IMR-90 (cell line): ENCODE results near the gene TIGD1. TPM values are rescaled to one million over a fixed set of nuclear protein-coding genes. Genes with fewer than 3 reads are reported as not detected.

Experiments
- ATAC-seq: fragments of 200-7000 bp; cut with Tn5 transposase; 2 replicates; pipeline ENCODE4 v1.9.1; 2020; ENCODE audit warnings: low read depth, mild to moderate bottlenecking, moderate library complexity
- BruUV-seq: library from RNA; stranded (reverse); fragments of 400-500 nt; replicated peaks from 2 replicates; lab custom pipeline; 2021; lab: Mats Ljungman, UMichigan
- CTCF ChIA-PET: fragments of 300-600 bp; formaldehyde crosslinking; extraction: SDS; loops from one replicate; lab custom pipeline; 2021; ENCODE audit warnings: antibody characterized with exemption; lab: Yijun Ruan, JAX
- POLR2A ChIA-PET: fragments of 300-600 bp; sonication (Branson Sonifier 250); formaldehyde crosslinking; loops from one replicate; lab custom pipeline; 2022; ENCODE audit warnings: antibody characterized with exemption; ENCODE audit not compliant: unreplicated experiment; lab: Charles Lee
- DNase-seq: peaks from one replicate; pipeline ENCODE4 v3.0.0; 2013
- H2AFZ ChIP-seq: replicated peaks from 2 replicates; pipeline ENCODE3; 2013; ENCODE audit warnings: low read length, mild to moderate bottlenecking; ENCODE audit not compliant: poor library complexity
- H2AK5ac ChIP-seq: 2 replicates; pipeline ENCODE4 v1.6.1; 2013; ENCODE audit warnings: low read depth, low read length, inconsistent platforms
- H2AK9ac ChIP-seq: replicated peaks from 2 replicates; pipeline ENCODE3; 2013; ENCODE audit warnings: mild to moderate bottlenecking, low read depth, low read length, moderate library complexity; ENCODE audit not compliant: poor library complexity
- H2BK120ac ChIP-seq: 2 replicates; pipeline ENCODE4 v1.6.1; 2013; ENCODE audit warnings: low read depth, low read length, inconsistent platforms
- H2BK15ac ChIP-seq: 3 replicates; pipeline ENCODE4 v1.6.1; 2013; ENCODE audit warnings: low read depth, low read length, inconsistent platforms
- H2BK20ac ChIP-seq: 2 replicates; pipeline ENCODE4 v1.6.1; 2013; ENCODE audit warnings: low read depth, mild to moderate bottlenecking, inconsistent platforms, low read length, moderate library complexity
- H2BK5ac ChIP-seq: 2 replicates; pipeline ENCODE4 v1.6.1; 2013; ENCODE audit warnings: mild to moderate bottlenecking, low read depth, low read length, inconsistent platforms; ENCODE audit not compliant: poor library complexity, severe bottlenecking
- H3K14ac ChIP-seq: replicated peaks from 2 replicates; pipeline ENCODE4 v1.6.1; 2013; ENCODE audit warnings: low read depth, low read length, inconsistent platforms
- H3K18ac ChIP-seq: 2 replicates; pipeline ENCODE4 v1.6.1; 2013; ENCODE audit warnings: low read depth, low read length, control low read depth
- H3K23ac ChIP-seq: 2 replicates; pipeline ENCODE4 v1.6.1; 2013; ENCODE audit warnings: low read depth, low read length, inconsistent platforms
- H3K27ac ChIP-seq: 2 replicates; pipeline ENCODE4 v1.5.1; 2013; ENCODE audit warnings: mild to moderate bottlenecking, control low read depth, low read length; ENCODE audit not compliant: insufficient read depth
- H3K27me3 ChIP-seq: 2 replicates; pipeline ENCODE4 v1.6.1; 2013; ENCODE audit warnings: low read length; ENCODE audit not compliant: control insufficient read depth, insufficient read depth
- H3K36me3 ChIP-seq: 2 replicates; pipeline ENCODE4 v1.6.1; 2013; ENCODE audit warnings: low read length, mixed read lengths; ENCODE audit not compliant: control insufficient read depth, insufficient read depth
- H3K4ac ChIP-seq: 2 replicates; pipeline ENCODE4 v1.6.1; 2013; ENCODE audit warnings: low read depth, low read length, inconsistent platforms
- H3K4me1 ChIP-seq: 2 replicates; pipeline ENCODE4 v1.6.1; 2013; ENCODE audit warnings: low read length, mixed read lengths; ENCODE audit not compliant: control insufficient read depth, insufficient read depth
- H3K4me2 ChIP-seq: 2 replicates; pipeline ENCODE4 v1.6.1; 2013; ENCODE audit warnings: low read depth, mild to moderate bottlenecking, control low read depth, low read length, moderate library complexity
- H3K4me3 ChIP-seq: 2 replicates; pipeline ENCODE4 v1.5.1; 2013; ENCODE audit warnings: low read depth, mild to moderate bottlenecking, control low read depth, low read length, moderate library complexity; ENCODE audit not compliant: insufficient read depth
- H3K56ac ChIP-seq: 2 replicates; pipeline ENCODE4 v1.6.1; 2013; ENCODE audit warnings: low read length, inconsistent platforms; ENCODE audit not compliant: insufficient read depth; ENCODE audit errors: extremely low read depth
- H3K79me1 ChIP-seq, 2 experiments: 2 replicates each; pipeline ENCODE4 v1.6.1; 2013; ENCODE audit warnings: low read length in 2 of 2, inconsistent platforms in 1 of 2, low read depth in 1 of 2
- H3K9ac ChIP-seq: 2 replicates; pipeline ENCODE4 v1.6.1; 2013; ENCODE audit warnings: low read depth, low read length, control low read depth
- H3K9me1 ChIP-seq: 2 replicates; pipeline ENCODE4 v1.6.1; 2013; ENCODE audit warnings: low read length, inconsistent platforms; ENCODE audit not compliant: insufficient read depth
- H3K9me3 ChIP-seq: 2 replicates; pipeline ENCODE4 v1.6.1; 2013; ENCODE audit warnings: low read length; ENCODE audit not compliant: control insufficient read depth, insufficient read depth
- H4K20me1 ChIP-seq: 2 replicates; pipeline ENCODE4 v1.6.1; 2013; ENCODE audit warnings: low read length, inconsistent platforms; ENCODE audit not compliant: insufficient read depth
- H4K5ac ChIP-seq: 2 replicates; pipeline ENCODE4 v1.6.1; 2013; ENCODE audit warnings: mild to moderate bottlenecking, low read depth, low read length, control low read depth
- H4K8ac ChIP-seq, 2 experiments: 2 replicates each; pipeline ENCODE4 v1.6.1; 2013; ENCODE audit warnings: low read depth in 2 of 2, low read length in 2 of 2, control low read depth in 1 of 2, inconsistent platforms in 1 of 2
- H4K91ac ChIP-seq: 2 replicates; pipeline ENCODE4 v1.6.1; 2013; ENCODE audit warnings: low read depth, low read length, inconsistent platforms; ENCODE audit not compliant: insufficient read depth
- BHLHE40 ChIP-seq: fragments of 150-350 bp; IDR thresholded peaks from 2 replicates; pipeline ENCODE4 v1.6.1; 2016; ENCODE audit warnings: mild to moderate bottlenecking, low read depth, low read length
- CEBPB ChIP-seq: IDR thresholded peaks from 2 replicates; pipeline ENCODE4 v1.6.1; 2012; ENCODE audit warnings: low read depth, low read length, improper control_type of control experiment
- CHD1 ChIP-seq: IDR thresholded peaks from 2 replicates; pipeline ENCODE4 v1.6.1; 2012; ENCODE audit warnings: low read depth, low read length, improper control_type of control experiment
- ELK1 ChIP-seq: fragments of 150-350 bp; IDR thresholded peaks from 2 replicates; pipeline ENCODE4 v1.6.1; 2016; ENCODE audit warnings: low read depth, mild to moderate bottlenecking, low read length, moderate library complexity, borderline replicate concordance
- FOS ChIP-seq: fragments of 150-350 bp; IDR thresholded peaks from 2 replicates; pipeline ENCODE4 v1.6.1; 2016; ENCODE audit warnings: low read depth, low read length
- MAFK ChIP-seq: IDR thresholded peaks from 2 replicates; pipeline ENCODE4 v1.6.1; 2012; ENCODE audit warnings: low read depth, low read length, improper control_type of control experiment
- MXI1 ChIP-seq: IDR thresholded peaks from 2 replicates; pipeline ENCODE4 v1.6.1; 2012; ENCODE audit warnings: low read depth, mild to moderate bottlenecking, low read length, moderate library complexity, borderline replicate concordance
- NFE2L2 ChIP-seq: fragments of 150-350 bp; IDR thresholded peaks from 2 replicates; pipeline ENCODE4 v1.6.1; 2016; ENCODE audit warnings: low read depth, mild to moderate bottlenecking, low read length
- POLR2A ChIP-seq: IDR thresholded peaks from 2 replicates; pipeline ENCODE4 v1.6.1; 2012; ENCODE audit warnings: mild to moderate bottlenecking, low read depth, low read length
- RAD21 ChIP-seq: IDR thresholded peaks from 2 replicates; pipeline ENCODE4 v1.6.1; 2012; ENCODE audit warnings: low read length, improper control_type of control experiment
- RCOR1 ChIP-seq: IDR thresholded peaks from 2 replicates; pipeline ENCODE4 v1.6.1; 2012; ENCODE audit warnings: mild to moderate bottlenecking, low read length, improper control_type of control experiment; ENCODE audit not compliant: insufficient replicate concordance
- RFX5 ChIP-seq: IDR thresholded peaks from 2 replicates; pipeline ENCODE4 v1.8.0; 2012; ENCODE audit warnings: low read depth, mild to moderate bottlenecking, low read length, moderate library complexity
- SMC3 ChIP-seq: fragments of 150-350 bp; IDR thresholded peaks from 2 replicates; pipeline ENCODE4 v1.6.1; 2016; ENCODE audit warnings: low read depth, mild to moderate bottlenecking, antibody characterized with exemption, low read length, moderate library complexity
- USF2 ChIP-seq: fragments of 150-350 bp; IDR thresholded peaks from 2 replicates; pipeline ENCODE4 v1.6.1; 2017; ENCODE audit warnings: mild to moderate bottlenecking, antibody characterized with exemption, low read length, low read depth
- WGBS, 2 experiments: methylation state at CpG; one replicate each; pipeline versions ENCODE4 v1.1.5 to v1.1.7; 2013; ENCODE audit warnings: missing lambda C conversion rate in 2 of 2; ENCODE audit not compliant: insufficient read length in 1 of 2; ENCODE audit errors: extremely low coverage in 2 of 2; 5-methylcytosine and 5-hydroxymethylcytosine counted together
- dilution Hi-C: fragments of 300-500 bp; cut with HindIII; formaldehyde crosslinking; loops from one replicate; pipeline ENCODE4 v1.14.3; 2018; ENCODE audit warnings: low sequenced_read_pairs; ENCODE audit not compliant: unreplicated experiment
- in situ Hi-C: fragments of 300-500 bp; cut with MboI; formaldehyde crosslinking; loops from 3 replicates; pipeline ENCODE4 v1.14.3; 2019; ENCODE audit warnings: low sequenced_read_pairs, inconsistent platforms, mixed read lengths
- intact Hi-C: fragments of 100-400 bp; cut with micrococcal nuclease; formaldehyde crosslinking; loops from 2 replicates; pipeline ENCODE4 v1.10.0; 2022
- polyA plus RNA-seq, 3 experiments: library from polyadenylated mRNA; depleted of rRNA; stranded (reverse); fragments of >200 nt; gene quantifications; 2 replicates each; pipeline ENCODE4 v1.2.3, GENCODE V29; 2012; ENCODE audit warnings: low replicate concordance in 1 of 3
- total RNA-seq: library from RNA; depleted of rRNA; stranded (reverse); fragments of >200 nt; gene quantifications from 2 replicates; pipeline ENCODE4 v1.2.3, GENCODE V29; 2012
- TF ChIP-seq, protein P1 (sequence below): conservative IDR thresholded peaks from 2 replicates; pipeline ENCODE4 v1.5.1; 2012; ENCODE audit warnings: mild to moderate bottlenecking, low read depth, low read length, improper control_type of control experiment

TIGD1 gene
- total and polyA plus RNA-seq, 2 of the 4 experiments (the other 2 are of a cell fraction), result 2.7 to 2.9 TPM

DNA sequence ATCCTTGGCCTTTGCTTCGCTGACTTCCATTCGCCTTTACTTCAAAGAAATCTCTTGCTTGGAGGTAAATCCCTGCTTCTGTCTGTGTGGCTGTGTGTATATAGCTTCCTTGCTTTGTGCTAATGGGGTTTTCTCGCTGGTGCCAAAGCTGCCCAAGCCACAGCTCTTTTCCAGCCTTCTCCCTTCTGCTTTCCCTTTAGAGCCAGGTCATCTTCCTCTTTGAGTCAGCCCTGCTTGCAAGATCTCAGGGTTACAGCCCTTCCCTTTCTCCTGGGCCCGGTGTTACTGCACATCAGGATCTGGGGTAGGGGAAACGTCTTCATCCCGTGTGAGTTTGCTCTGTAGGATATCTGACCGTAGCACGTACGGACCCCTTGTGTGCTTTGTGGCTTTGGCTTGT is 19.2 kb upstream of the TIGD1 start:
- ChIA-PET POLR2A (no interaction called here), CTCF (no interaction called here)
- H3K9ac ChIP-seq, result no peak overlapping the region
- H3K79me1 ChIP-seq, result peaks cover 10 to 35% of the 10 kb centered on the region in 2 experiments; a peak in 3 of 4 replicates
- intact Hi-C loops, result no loop called here
- H3K9me1 ChIP-seq, result peaks cover 10% of the 10 kb centered on the region; the same call in 1 of the 2 replicates
- H3K23ac ChIP-seq, result no peak overlapping the region
- no peak overlapping the region for H3K4ac ChIP-seq
- no peak overlapping the region for H3K27ac ChIP-seq
- H3K27me3 ChIP-seq, result no peaks in the 10 kb centered on the region
- H3K9me3 ChIP-seq, result no peaks in the 10 kb centered on the region
- H4K8ac ChIP-seq, result no peak overlapping the region
- dilution Hi-C loops, result no loop called here
- BruUV-seq, result no TSS peak
- no peak overlapping the region for H3K4me2 ChIP-seq
- no peak overlapping the region for H3K56ac ChIP-seq
- in situ Hi-C loops, result no loop called here
- no peak overlapping the region for H3K4me3 ChIP-seq
- H2AK5ac ChIP-seq, result no peak overlapping the region
- H3K36me3 ChIP-seq, result peaks cover 49% of the 10 kb centered on the region
- H2AFZ ChIP-seq, result no peak overlapping the region
- no peak overlapping the region for H2AK9ac ChIP-seq
- no peak overlapping the region for H3K18ac ChIP-seq
- H3K4me1 ChIP-seq, result peaks cover 3% of the 10 kb centered on the region; the same call in 1 of the 2 replicates
- no peak overlapping the region for H2BK5ac ChIP-seq
- WGBS, 2 experiments, result no CpG with 5 or more reads among the region's 9 CpGs
- no peak overlapping the region for H2BK20ac ChIP-seq
- DNase-seq (no peak), ATAC-seq (no peak)
- H4K91ac ChIP-seq, result no peak overlapping the region
- TF ChIP-seq POLR2A (no peak), BHLHE40 (no peak), RAD21 (no peak), RFX5 (no peak), SMC3 (no peak), CHD1 (no peak), USF2 (no peak), MAFK (no peak), FOS (no peak), ELK1 (no peak), RCOR1 (no peak), CEBPB (no peak), NFE2L2 (no peak), MXI1 (no peak)
- TF ChIP-seq, protein P1, sequence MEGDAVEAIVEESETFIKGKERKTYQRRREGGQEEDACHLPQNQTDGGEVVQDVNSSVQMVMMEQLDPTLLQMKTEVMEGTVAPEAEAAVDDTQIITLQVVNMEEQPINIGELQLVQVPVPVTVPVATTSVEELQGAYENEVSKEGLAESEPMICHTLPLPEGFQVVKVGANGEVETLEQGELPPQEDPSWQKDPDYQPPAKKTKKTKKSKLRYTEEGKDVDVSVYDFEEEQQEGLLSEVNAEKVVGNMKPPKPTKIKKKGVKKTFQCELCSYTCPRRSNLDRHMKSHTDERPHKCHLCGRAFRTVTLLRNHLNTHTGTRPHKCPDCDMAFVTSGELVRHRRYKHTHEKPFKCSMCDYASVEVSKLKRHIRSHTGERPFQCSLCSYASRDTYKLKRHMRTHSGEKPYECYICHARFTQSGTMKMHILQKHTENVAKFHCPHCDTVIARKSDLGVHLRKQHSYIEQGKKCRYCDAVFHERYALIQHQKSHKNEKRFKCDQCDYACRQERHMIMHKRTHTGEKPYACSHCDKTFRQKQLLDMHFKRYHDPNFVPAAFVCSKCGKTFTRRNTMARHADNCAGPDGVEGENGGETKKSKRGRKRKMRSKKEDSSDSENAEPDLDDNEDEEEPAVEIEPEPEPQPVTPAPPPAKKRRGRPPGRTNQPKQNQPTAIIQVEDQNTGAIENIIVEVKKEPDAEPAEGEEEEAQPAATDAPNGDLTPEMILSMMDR, result no peak
- no peak overlapping the region for H2BK15ac ChIP-seq
- H4K20me1 ChIP-seq, result no peaks in the 10 kb centered on the region
- no peak overlapping the region for H3K14ac ChIP-seq
- no peak overlapping the region for H4K5ac ChIP-seq
- H2BK120ac ChIP-seq, result no peak overlapping the region
